Lung (tissue), 12 donors: ENCODE results near the gene SLF2. TPM values are rescaled to one million over a fixed set of nuclear protein-coding genes. Genes with fewer than 3 reads are reported as not detected.
A peak's percentile ranks its signal among the peaks of the same experiment; 100 is the strongest.

Experiments used
- ATAC-seq: fragments of 200-7000 bp; cut with Tn5 transposase; one replicate; pipeline ENCODE4 v1.9.1; 2020; ENCODE audit warnings: moderate number of reproducible peaks; ENCODE audit not compliant: insufficient read depth, low FRiP score
- DNase-seq, 3 donors: peaks; one replicate each; pipeline ENCODE4 v3.0.0-alpha.2; 2013 to 2017
- H3K27ac ChIP-seq, 2 donors: one replicate each; pipeline ENCODE4 v1.5.1; 2013; ENCODE audit warnings: mild to moderate bottlenecking in 2 of 2, moderate library complexity in 2 of 2, control low read depth in 1 of 2, inconsistent platforms in 1 of 2, low read depth in 1 of 2, low read length in 1 of 2
- H3K27me3 ChIP-seq, 3 donors: one replicate each; pipeline ENCODE4 v1.5.1; 2013; ENCODE audit warnings: low read length in 2 of 3; ENCODE audit not compliant: control insufficient read depth in 3 of 3, insufficient read depth in 3 of 3
- H3K36me3 ChIP-seq, 4 donors: one replicate each; pipeline ENCODE4 v1.5.1; 2013; ENCODE audit warnings: low read length in 4 of 4, mild to moderate bottlenecking in 1 of 4, moderate library complexity in 1 of 4; ENCODE audit not compliant: control insufficient read depth in 4 of 4, insufficient read depth in 4 of 4
- H3K4me1 ChIP-seq, 5 donors: one replicate each; pipeline ENCODE4 v1.5.1; 2013; ENCODE audit warnings: low read length in 5 of 5, mild to moderate bottlenecking in 2 of 5, moderate library complexity in 1 of 5; ENCODE audit not compliant: control insufficient read depth in 5 of 5, insufficient read depth in 5 of 5
- H3K4me3 ChIP-seq: one replicate; pipeline ENCODE4 v1.5.1; 2013; ENCODE audit warnings: mild to moderate bottlenecking, control low read depth, moderate library complexity
- H3K9ac ChIP-seq, 2 donors: one replicate each; pipeline ENCODE4 v1.5.1; 2013; ENCODE audit warnings: low read length in 2 of 2, control low read depth in 1 of 2; ENCODE audit not compliant: insufficient read depth in 1 of 2
- H3K9me3 ChIP-seq, 4 donors: one replicate each; pipeline ENCODE4 v1.5.1; 2013; ENCODE audit warnings: low read length in 3 of 4, mild to moderate bottlenecking in 1 of 4, moderate library complexity in 1 of 4; ENCODE audit not compliant: control insufficient read depth in 4 of 4, insufficient read depth in 3 of 4
- CTCF ChIP-seq: IDR thresholded peaks from 2 replicates; pipeline ENCODE4 v1.5.1; 2012; ENCODE audit warnings: mild to moderate bottlenecking; ENCODE audit errors: control extremely low read depth, extremely low read depth
- WGBS, 2 donors: extraction: QIAGEN DNeasy Blood & Tissue Kit; methylation state at CpG; one replicate each; pipeline ENCODE4 v1.1.7; 2013; 5-methylcytosine and 5-hydroxymethylcytosine counted together
- polyA plus RNA-seq, 2 donors: library from polyadenylated mRNA; stranded (reverse); fragments of 200-250 nt; gene quantifications; one replicate each; pipeline ENCODE4 v1.2.1, GENCODE V29; 2013
- total RNA-seq, 2 donors: library from RNA; depleted of rRNA in 1 of 2; stranded (reverse); fragments of >200 nt in 1 of 2; gene quantifications; one replicate each; pipeline ENCODE4 v1.2.1, GENCODE V29; 2014 to 2021
- donor health status: control.
- donor health status: control.
- donor health status: Bipolar disorder and iron deficiency.
- donor health status: healthy.
- donor health status: DM: yes; HTN: yes; CAD: no.

The SLF2 gene
- total and polyA plus RNA-seq, 4 donors, result 7.1 to 60.0 (median 21.8) TPM

GRCh38 chr10:101010329-101010728 is 97.6 kb downstream of the SLF2 start:
- peaks cover 0 to 39% (median 13%) of the 10 kb centered on the region in 5 donors for H3K4me1 ChIP-seq
- no peak overlapping the region for H3K27ac ChIP-seq
- DNase-seq (no peak), ATAC-seq (no peak)
- no peaks in the 10 kb centered on the region for H3K9me3 ChIP-seq
- no peak overlapping the region for H3K4me3 ChIP-seq
- H3K9ac ChIP-seq, result no peak overlapping the region
- WGBS, 2 donors, result 94 to 95% methylated on average over 21 to 22 of the region's 22 CpGs
- TF ChIP-seq CTCF, result no peak
- H3K36me3 ChIP-seq, result peaks cover 0 to 19% (median 10%) of the 10 kb centered on the region in 4 donors
- no peaks in the 10 kb centered on the region for H3K27me3 ChIP-seq

DNA sequence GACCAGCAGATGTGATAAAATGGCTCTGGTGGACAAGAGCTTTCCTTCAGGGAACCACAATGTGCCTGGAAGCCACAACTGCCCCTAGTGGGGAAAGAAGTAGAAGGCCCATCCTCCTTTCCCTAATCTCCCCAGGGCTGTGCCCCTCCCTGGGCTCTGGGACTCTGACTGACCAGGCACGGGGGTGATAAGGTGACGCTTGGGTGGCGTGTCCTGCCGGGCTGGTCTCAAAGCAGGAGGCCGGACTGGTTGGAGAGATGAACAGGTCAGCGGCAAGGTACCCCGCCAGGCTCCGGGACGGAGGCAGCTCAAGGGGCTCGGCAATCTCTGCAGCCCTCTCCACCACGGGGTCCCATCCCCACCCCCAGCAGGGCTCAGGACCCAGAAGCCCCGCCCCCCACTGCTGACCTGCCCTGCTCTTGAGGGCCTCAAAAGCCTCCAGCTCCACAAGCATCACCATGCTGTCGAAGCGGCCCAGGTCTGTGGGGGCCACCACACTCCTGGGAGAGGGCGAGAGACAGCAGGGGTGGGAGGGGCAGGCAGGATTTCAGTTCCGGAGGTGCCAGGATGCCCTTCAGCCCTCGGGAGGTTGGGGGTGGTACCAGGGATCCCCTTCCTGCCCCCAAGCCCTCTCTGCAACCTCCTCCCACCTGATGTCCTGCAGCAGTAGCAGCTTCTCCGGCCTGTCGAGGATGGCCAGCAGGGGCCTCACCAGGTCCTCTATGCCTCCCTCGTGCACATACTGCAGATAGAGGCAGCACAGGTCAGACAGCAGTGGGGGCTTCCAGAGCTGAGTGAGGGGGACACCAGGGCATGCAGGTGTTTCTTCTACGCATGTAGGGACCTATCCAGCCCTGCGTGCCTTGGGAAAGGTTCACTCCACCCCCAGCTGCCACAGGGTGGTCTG is 99.0 kb downstream of the SLF2 start:
- H3K36me3 ChIP-seq, result peaks cover 0 to 6% (median 1%) of the 10 kb centered on the region in 4 donors
- no peak for DNase-seq
- ATAC-seq, result no peak
- no peak overlapping the region for H3K9ac ChIP-seq
- 66 to 72% methylated on average over 22 of the region's 22 CpGs for WGBS, 2 donors
- no peaks in the 10 kb centered on the region for H3K9me3 ChIP-seq
- H3K4me1 ChIP-seq, result peaks cover 0 to 30% (median 9%) of the 10 kb centered on the region in 5 donors
- no peak overlapping the region for H3K4me3 ChIP-seq
- TF ChIP-seq CTCF, result no peak
- H3K27ac ChIP-seq, result peak overlapping the region in 1 of 2 donors; percentile 48
- peaks cover 2% of the 10 kb centered on the region in 3 donors for H3K27me3 ChIP-seq

DNA sequence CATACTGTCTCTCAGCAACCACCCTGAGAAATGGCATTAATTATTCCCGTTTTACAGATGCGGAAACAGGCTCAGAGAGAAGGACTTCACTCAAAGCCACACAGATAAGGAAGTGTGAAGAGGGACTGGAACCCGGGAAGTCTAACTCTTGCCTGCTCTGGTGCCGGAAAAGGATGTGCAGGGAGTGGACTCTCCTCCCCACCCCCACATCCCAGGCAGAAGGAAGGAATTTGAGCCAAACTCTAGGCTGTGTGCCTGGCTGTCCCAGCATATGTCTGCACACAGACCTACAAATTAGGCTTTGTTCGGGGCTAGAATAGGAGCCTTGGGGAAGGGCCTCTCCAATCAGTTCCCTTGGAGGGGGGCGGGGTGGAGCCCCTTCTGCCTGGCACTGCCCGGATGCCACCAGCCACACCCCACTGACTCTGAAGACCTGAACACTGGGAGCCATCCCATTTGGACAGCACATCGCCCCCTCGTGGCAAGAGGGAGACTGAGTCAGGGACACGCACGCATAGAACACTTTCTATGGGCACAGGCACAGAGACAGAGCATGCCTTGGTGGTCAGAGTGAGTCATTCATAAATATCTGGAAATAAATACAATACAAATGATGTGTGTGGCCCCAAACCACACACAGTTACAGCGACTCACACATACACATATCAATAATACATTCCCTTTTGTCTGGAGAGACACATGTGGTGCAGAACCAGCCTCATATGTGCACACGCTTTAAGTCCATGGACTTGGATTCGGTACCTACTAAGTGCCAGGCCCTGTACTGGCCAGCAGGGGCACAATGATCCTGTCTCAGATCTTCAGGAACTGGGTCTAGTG is 100.0 kb downstream of the SLF2 start:
- peak; percentile 89 for TF ChIP-seq CTCF
- Histone ChIP-seq H3K9ac (no peak overlapping the region), H3K27me3 (peaks cover 2 to 4% (median 4%) of the 10 kb centered on the region in 3 donors), H3K9me3 (no peaks in the 10 kb centered on the region), H3K36me3 (peaks cover 0 to 2% (median 0%) of the 10 kb centered on the region in 4 donors), H3K27ac (peak overlapping the region in 1 of 2 donors; percentile 68), H3K4me3 (no peak overlapping the region), H3K4me1 (peaks cover 0 to 20% (median 9%) of the 10 kb centered on the region in 5 donors)
- WGBS, 2 donors, result 18 to 19% methylated on average over 14 of the region's 14 CpGs
- peak; percentile 91 for ATAC-seq
- peak; percentile 90 to 92 (median 90) for DNase-seq
